DOHH2 (cell line): ENCODE results near the gene PDE6G.

Source experiments
- H3F3A ChIP-seq: fragments of 200-600 bp; sonication (generic), shearing (Covaris generic); 2 replicates; pipeline ENCODE4 v1.6.0; 2016; ENCODE audit warnings: antibody characterized with exemption, mild to moderate bottlenecking; ENCODE audit not compliant: control insufficient read depth, insufficient read depth
- H3K27ac ChIP-seq: fragments of 200-600 bp; sonication (generic); 2 replicates; pipeline ENCODE4 v1.5.1; 2014; ENCODE audit warnings: low read depth, mild to moderate bottlenecking, low read length, moderate library complexity
- H3K27me3 ChIP-seq: fragments of 200-600 bp; sonication (generic); 2 replicates; pipeline ENCODE4 v1.6.1; 2014; ENCODE audit warnings: mild to moderate bottlenecking, low read length, mixed read lengths; ENCODE audit not compliant: control insufficient read depth
- H3K36me3 ChIP-seq: fragments of 200-600 bp; sonication (generic); 2 replicates; pipeline ENCODE4 v1.6.1; 2014; ENCODE audit warnings: mild to moderate bottlenecking, low read length, moderate library complexity, mixed read lengths; ENCODE audit not compliant: control insufficient read depth
- H3K4me1 ChIP-seq: fragments of 200-600 bp; sonication (generic); 2 replicates; pipeline ENCODE4 v1.6.1; 2014; ENCODE audit warnings: mild to moderate bottlenecking, low read length, mixed read lengths; ENCODE audit not compliant: control insufficient read depth
- H3K4me2 ChIP-seq: fragments of 200-600 bp; sonication (generic); 2 replicates; pipeline ENCODE4 v1.6.0; 2014; ENCODE audit warnings: mild to moderate bottlenecking, low read length, moderate library complexity
- H3K4me3 ChIP-seq: fragments of 200-600 bp; sonication (generic); 2 replicates; pipeline ENCODE4 v1.5.1; 2014; ENCODE audit warnings: mild to moderate bottlenecking, low read length, mixed read lengths
- H3K79me2 ChIP-seq: fragments of 200-600 bp; sonication (generic); 2 replicates; pipeline ENCODE4 v1.6.1; 2014; ENCODE audit warnings: mild to moderate bottlenecking, low read length, mixed read lengths; ENCODE audit not compliant: control insufficient read depth
- H3K9me2 ChIP-seq: fragments of 200-600 bp; sonication (generic); replicated peaks from 2 replicates; pipeline ENCODE4 v1.6.1; 2014; ENCODE audit warnings: mild to moderate bottlenecking, low read length, mixed read lengths; ENCODE audit not compliant: control insufficient read depth
- H3K9me3 ChIP-seq: fragments of 200-600 bp; sonication (generic); 2 replicates; pipeline ENCODE4 v1.6.1; 2014; ENCODE audit warnings: antibody characterized with exemption, low read length, mixed read lengths; ENCODE audit not compliant: control insufficient read depth, insufficient read depth
- H4K20me1 ChIP-seq: fragments of 200-600 bp; sonication (generic); 2 replicates; pipeline ENCODE4 v1.6.0; 2014; ENCODE audit warnings: low read depth, mild to moderate bottlenecking, antibody characterized with exemption, low read length, moderate library complexity; ENCODE audit not compliant: control insufficient read depth, insufficient read depth
- CTCF ChIP-seq: fragments of 200-600 bp; sonication (generic); IDR thresholded peaks from one replicate; pipeline ENCODE4 v1.5.1; 2014; ENCODE audit warnings: antibody characterized with exemption, mild to moderate bottlenecking, low read depth, low read length; ENCODE audit not compliant: poor library complexity, severe bottlenecking
- EZH2phosphoT487 ChIP-seq: fragments of 200-600 bp; sonication (generic); IDR thresholded peaks from 2 replicates; pipeline ENCODE4 v1.6.1; 2017; ENCODE audit warnings: borderline replicate concordance, mild to moderate bottlenecking, antibody characterized with exemption, low read length, moderate library complexity, mixed read lengths

PDE6G gene

DNA sequence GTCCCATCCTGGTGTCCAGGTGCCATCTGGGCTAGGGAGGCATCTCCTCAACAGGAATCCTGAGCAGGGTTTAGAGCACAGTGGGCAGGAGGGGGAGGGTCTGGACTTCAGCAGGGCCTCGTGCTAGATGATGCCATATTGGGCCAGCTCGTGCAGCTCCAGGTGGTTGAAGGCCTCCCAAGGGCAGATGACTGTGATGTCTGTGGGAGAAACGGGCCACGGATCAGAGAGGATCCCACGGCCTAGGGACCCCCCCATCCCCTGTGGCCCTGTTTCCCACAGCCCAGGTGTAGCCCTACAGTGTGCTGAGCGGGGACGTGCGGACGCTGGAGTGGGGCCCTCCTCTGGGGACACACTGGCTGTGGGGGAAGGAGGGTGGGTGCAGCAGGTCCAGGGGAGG is 5.4 kb downstream of the PDE6G start:
- no peaks in the 10 kb centered on the region for H3F3A ChIP-seq
- no peak overlapping the region for H3K4me2 ChIP-seq
- H3K27me3 ChIP-seq: no peaks in the 10 kb centered on the region
- H3K4me1 ChIP-seq: peaks cover 13% of the 10 kb centered on the region
- no peaks in the 10 kb centered on the region for H3K9me3 ChIP-seq
- no peak overlapping the region for H3K27ac ChIP-seq
- no peaks in the 10 kb centered on the region for H4K20me1 ChIP-seq
- TF ChIP-seq CTCF (no peak), EZH2phosphoT487 (no peak)
- H3K9me2 ChIP-seq: no peaks in the 10 kb centered on the region
- H3K4me3 ChIP-seq: no peak overlapping the region
- no peaks in the 10 kb centered on the region for H3K79me2 ChIP-seq
- H3K36me3 ChIP-seq: no peaks in the 10 kb centered on the region

DNA sequence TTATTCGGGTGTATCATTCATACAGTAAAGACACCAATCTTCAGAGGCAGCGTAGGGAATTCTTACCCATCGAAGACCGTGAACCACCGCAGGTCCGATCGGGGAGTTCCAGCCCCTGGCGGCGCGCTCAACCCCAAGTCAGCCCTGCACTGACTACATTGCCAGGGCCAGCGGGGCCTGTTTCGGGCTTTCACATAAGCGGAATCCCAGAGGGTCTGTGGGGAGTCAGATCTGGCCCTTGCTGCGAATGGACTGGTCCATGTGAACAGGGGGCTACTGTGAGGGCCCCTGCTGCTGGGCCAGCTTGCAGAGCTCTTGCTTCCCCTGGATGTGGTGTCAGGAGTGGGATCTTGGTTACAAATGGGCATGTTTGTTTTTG is 7.6 kb downstream of the PDE6G start:
- H3K4me1 ChIP-seq: peaks cover 11% of the 10 kb centered on the region
- no peaks in the 10 kb centered on the region for H3K36me3 ChIP-seq
- H3K27ac ChIP-seq: no peak overlapping the region
- H3K4me2 ChIP-seq: no peak overlapping the region
- H3K4me3 ChIP-seq: no peak overlapping the region
- TF ChIP-seq CTCF: no peak
- TF ChIP-seq EZH2phosphoT487: no peak
- no peaks in the 10 kb centered on the region for H3K27me3 ChIP-seq
- H3F3A ChIP-seq: no peaks in the 10 kb centered on the region
- H3K9me2 ChIP-seq: no peaks in the 10 kb centered on the region
- no peaks in the 10 kb centered on the region for H4K20me1 ChIP-seq
- H3K79me2 ChIP-seq: no peaks in the 10 kb centered on the region
- no peaks in the 10 kb centered on the region for H3K9me3 ChIP-seq

GRCh38 chr17:81648013-81648706 is 8.2 kb downstream of the PDE6G start:
- no peaks in the 10 kb centered on the region for H3K9me3 ChIP-seq
- H3K4me2 ChIP-seq: no peak overlapping the region
- H3K36me3 ChIP-seq: no peaks in the 10 kb centered on the region
- peaks cover 6% of the 10 kb centered on the region for H3K4me1 ChIP-seq
- H3K4me3 ChIP-seq: no peak overlapping the region
- no peaks in the 10 kb centered on the region for H4K20me1 ChIP-seq
- no peaks in the 10 kb centered on the region for H3K79me2 ChIP-seq
- no peaks in the 10 kb centered on the region for H3K9me2 ChIP-seq
- H3K27ac ChIP-seq: no peak overlapping the region
- H3K27me3 ChIP-seq: no peaks in the 10 kb centered on the region
- H3F3A ChIP-seq: no peaks in the 10 kb centered on the region
- TF ChIP-seq CTCF (no peak), EZH2phosphoT487 (no peak)

DNA sequence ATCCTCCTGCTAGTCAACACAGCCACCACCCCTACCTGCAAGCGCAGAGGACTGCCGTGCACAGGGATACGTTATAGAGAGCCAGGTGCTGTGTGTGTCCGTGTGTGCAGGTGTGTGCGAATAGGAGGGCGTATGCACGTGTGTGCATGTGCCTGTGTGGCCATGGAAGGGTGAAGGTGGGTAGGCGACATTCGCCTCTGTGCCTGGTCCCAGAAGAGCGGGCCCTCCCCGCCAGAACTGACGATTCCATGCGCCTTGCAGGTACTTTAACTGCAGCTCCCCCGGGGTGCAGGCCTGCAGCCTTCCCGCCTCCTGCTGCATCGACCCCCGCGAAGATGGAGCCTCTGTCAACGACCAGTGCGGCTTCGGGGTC is 8.7 kb downstream of the PDE6G start:
- H3K4me2 ChIP-seq: no peak overlapping the region
- H3K4me3 ChIP-seq: no peak overlapping the region
- no peaks in the 10 kb centered on the region for H3F3A ChIP-seq

More for the DNA sequence above, 8.7 kb downstream of the PDE6G start:
- no peaks in the 10 kb centered on the region for H3K79me2 ChIP-seq
- TF ChIP-seq CTCF (no peak), EZH2phosphoT487 (no peak)
- H3K9me2 ChIP-seq: no peaks in the 10 kb centered on the region
- no peaks in the 10 kb centered on the region for H3K36me3 ChIP-seq
- H3K27me3 ChIP-seq: no peaks in the 10 kb centered on the region
- no peak overlapping the region for H3K27ac ChIP-seq
- H4K20me1 ChIP-seq: no peaks in the 10 kb centered on the region
- peaks cover under 1% of the 10 kb centered on the region for H3K4me1 ChIP-seq
- no peaks in the 10 kb centered on the region for H3K9me3 ChIP-seq
